WTC11 (cell line): Measurements from ENCODE around the gene IDH1. TPM values are rescaled to one million over a fixed set of nuclear protein-coding genes. Genes with fewer than 3 reads are reported as not detected.

Source experiments
- ATAC-seq: fragments of 200-7000 bp; cut with Tn5 transposase; 2 replicates; pipeline ENCODE4 v1.10.0; 2021; ENCODE audit warnings: mild to moderate bottlenecking, moderate library complexity
- CTCF ChIA-PET: fragments of 300-600 bp; sonication (Branson Sonifier 250); formaldehyde crosslinking; loops from one replicate; lab custom pipeline; 2021; ENCODE audit warnings: antibody characterized with exemption; lab: Charles Lee
- POLR2A ChIA-PET: fragments of 350-600 bp; sonication (Branson Sonifier 250); formaldehyde crosslinking; loops from one replicate; lab custom pipeline; 2021; ENCODE audit warnings: antibody characterized with exemption; lab: Charles Lee
- DNase-seq: peaks from one replicate; pipeline ENCODE4 v3.0.0; 2021; ENCODE audit warnings: low spot score
- H3K27ac Mint-ChIP-seq: 2 replicates; pipeline ENCODE4 v1.8.0; 2021; ENCODE audit warnings: mixed read lengths
- H3K27me3 Mint-ChIP-seq: 2 replicates; pipeline ENCODE4 v1.8.0; 2021; ENCODE audit warnings: low read depth, mild to moderate bottlenecking, moderate library complexity, mixed read lengths
- H3K36me3 Mint-ChIP-seq: 2 replicates; pipeline ENCODE4 v1.8.0; 2021; ENCODE audit warnings: mixed read lengths
- H3K4me1 Mint-ChIP-seq: 2 replicates; pipeline ENCODE4 v1.8.0; 2022; ENCODE audit warnings: mixed read lengths
- H3K4me3 Mint-ChIP-seq: 2 replicates; pipeline ENCODE4 v1.8.0; 2021; ENCODE audit warnings: mild to moderate bottlenecking, moderate library complexity, mixed read lengths
- H3K9me3 Mint-ChIP-seq: 2 replicates; pipeline ENCODE4 v1.8.0; 2021; ENCODE audit warnings: mixed read lengths
- AFF4 ChIP-seq: sonication (generic); formaldehyde crosslinking; IDR thresholded peaks from 2 replicates; pipeline ENCODE4 v1.8.1; 2023; ENCODE audit warnings: mild to moderate bottlenecking, missing genetic modification reagents, borderline replicate concordance
- AR ChIP-seq: fragments of 250-450 bp; sonication (Bioruptor Pico); IDR thresholded peaks from 2 replicates; pipeline ENCODE4 v1.9.0; 2021; ENCODE audit warnings: mild to moderate bottlenecking
- ATF6 ChIP-seq: sonication (generic); formaldehyde crosslinking; IDR thresholded peaks from 2 replicates; pipeline ENCODE4 v1.8.1; 2023; ENCODE audit warnings: mild to moderate bottlenecking, missing genetic modification reagents
- E2F5 ChIP-seq: sonication (generic); formaldehyde crosslinking; IDR thresholded peaks from 2 replicates; pipeline ENCODE4 v1.8.1; 2022; ENCODE audit warnings: mild to moderate bottlenecking, moderate library complexity, missing genetic modification reagents
- HMGXB4 ChIP-seq: sonication (generic); formaldehyde crosslinking; IDR thresholded peaks from 2 replicates; pipeline ENCODE4 v1.8.1; 2023; ENCODE audit warnings: mild to moderate bottlenecking, moderate library complexity, missing genetic modification reagents
- NR1H2 ChIP-seq: sonication (generic); formaldehyde crosslinking; IDR thresholded peaks from 2 replicates; pipeline ENCODE4 v1.9.0; 2021; ENCODE audit warnings: mild to moderate bottlenecking, moderate library complexity, missing genetic modification reagents
- PREB ChIP-seq: sonication (generic); formaldehyde crosslinking; IDR thresholded peaks from 2 replicates; pipeline ENCODE4 v1.8.1; 2022; ENCODE audit warnings: mild to moderate bottlenecking, missing genetic modification reagents, moderate library complexity, borderline replicate concordance
- TEAD1 ChIP-seq: sonication (generic); formaldehyde crosslinking; IDR thresholded peaks from 2 replicates; pipeline ENCODE4 v1.8.0; 2022; ENCODE audit warnings: mild to moderate bottlenecking, missing genetic modification reagents
- USF1 ChIP-seq: sonication (generic); formaldehyde crosslinking; IDR thresholded peaks from 2 replicates; pipeline ENCODE4 v1.8.0; 2022; ENCODE audit warnings: mild to moderate bottlenecking, missing genetic modification reagents
- ZBTB21 ChIP-seq: sonication (generic); formaldehyde crosslinking; IDR thresholded peaks from 2 replicates; pipeline ENCODE4 v1.8.1; 2023; ENCODE audit warnings: mild to moderate bottlenecking, missing genetic modification reagents, borderline replicate concordance
- ZBTB43 ChIP-seq: sonication (generic); formaldehyde crosslinking; IDR thresholded peaks from 2 replicates; pipeline ENCODE4 v1.8.1; 2023; ENCODE audit warnings: mild to moderate bottlenecking, missing genetic modification reagents
- ZMAT4 ChIP-seq: fragments of 250-450 bp; sonication (Bioruptor Pico); IDR thresholded peaks from 2 replicates; pipeline ENCODE4 v1.9.0; 2021; ENCODE audit warnings: mild to moderate bottlenecking
- ZNF138 ChIP-seq: sonication (generic); formaldehyde crosslinking; conservative IDR thresholded peaks from 2 replicates; pipeline ENCODE4 v1.8.1; 2022; ENCODE audit warnings: mild to moderate bottlenecking, moderate library complexity, missing genetic modification reagents
- ZNF219 ChIP-seq: sonication (generic); formaldehyde crosslinking; IDR thresholded peaks from 2 replicates; pipeline ENCODE4 v1.8.0; 2023; ENCODE audit warnings: missing genetic modification reagents, mild to moderate bottlenecking, borderline replicate concordance
- ZNF281 ChIP-seq: sonication (generic); formaldehyde crosslinking; IDR thresholded peaks from 2 replicates; pipeline ENCODE4 v1.8.0; 2023; ENCODE audit warnings: mild to moderate bottlenecking, missing genetic modification reagents
- total RNA-seq: library from RNA; stranded (reverse); gene quantifications from 3 replicates; pipeline ENCODE4 v1.2.3, GENCODE V29; 2021

The IDH1 gene
- total RNA-seq, 1 experiment from 2014 or later, result 352 TPM

GRCh38 chr2:208265801-208266552 is 11.1 kb upstream of the IDH1 start, which contains the start of gene PIKFYVE (continued):
- TF ChIP-seq HMGXB4 (CRISPR knock-in tag), result peak; percentile 66; the same call in 1 of the 2 replicates
- TF ChIP-seq ZNF281 (CRISPR knock-in tag), result peak; percentile 76; the same call in 1 of the 2 replicates
- no peak for TF ChIP-seq ZMAT4
- TF ChIP-seq USF1, result peak; percentile 82; the same call in 1 of the 2 replicates
- TF ChIP-seq TEAD1, result peak; percentile 43

- ATAC-seq (peak; percentile 12), DNase-seq (peak; percentile 15)
- Mint-ChIP-seq H3K36me3 (peaks cover 5% of the 10 kb centered on the region), H3K27ac (peak overlapping the region; percentile 97), H3K4me1 (peaks cover 28% of the 10 kb centered on the region), H3K9me3 (peaks cover 12% of the 10 kb centered on the region), H3K27me3 (no peaks in the 10 kb centered on the region), H3K4me3 (peak overlapping the region; percentile 93)
- ChIA-PET CTCF (interaction anchor here (1.2 to 5.8 kb wide), 3 partner anchors 11 to 163 kb away, joined by 9 to 91 read pairs (median 11); partner anchors contain the start of gene IDH1), POLR2A (interaction anchor here (2.8 kb wide), 1 partner anchor 11 kb away, joined by 38 read pairs; the partner anchor contains the start of gene IDH1)
- TF ChIP-seq AFF4 (CRISPR knock-in tag), result no peak
- no peak for TF ChIP-seq ZNF219
- no peak for TF ChIP-seq ATF6 (CRISPR knock-in tag)
- TF ChIP-seq ZBTB43 (CRISPR knock-in tag), result no peak
- no peak for TF ChIP-seq E2F5 (CRISPR knock-in tag)
- no peak for TF ChIP-seq NR1H2 (CRISPR knock-in tag)
- TF ChIP-seq ZBTB21 (CRISPR knock-in tag), result no peak
- no peak for TF ChIP-seq PREB (CRISPR knock-in tag)
- TF ChIP-seq AR (CRISPR knock-in tag), result no peak
- TF ChIP-seq ZNF138 (CRISPR knock-in tag), result no peak
These were observed 10.5 kb upstream of the IDH1 start for GRCh38 chr2:208265371-208265800.
